HepG2 (cell line): ENCODE measurements around the gene CD6.

Experiments used
- ELF1 ChIP-seq: sonication (generic); formaldehyde crosslinking; IDR thresholded peaks from 2 replicates; pipeline ENCODE4 v1.4.0; 2020; ENCODE audit warnings: missing genetic modification reagents
- GABPB1 ChIP-seq: IDR thresholded peaks from 2 replicates; pipeline ENCODE4 v1.6.1; 2016; ENCODE audit warnings: mild to moderate bottlenecking, missing genetic modification reagents, moderate library complexity, missing compliant biosample characterization
- TAF15 ChIP-seq: fragments of 200-400 bp; formaldehyde crosslinking; IDR thresholded peaks from one replicate; pipeline ENCODE4 v1.6.1; 2018; ENCODE audit warnings: mild to moderate bottlenecking, low read depth, low read length; ENCODE audit not compliant: poor library complexity, severe bottlenecking
- TF ChIP-seq, protein P1 (sequence below): sonication (generic); formaldehyde crosslinking; IDR thresholded peaks from 2 replicates; pipeline ENCODE4 v1.4.0; 2020; ENCODE audit warnings: missing genetic modification reagents

DNA sequence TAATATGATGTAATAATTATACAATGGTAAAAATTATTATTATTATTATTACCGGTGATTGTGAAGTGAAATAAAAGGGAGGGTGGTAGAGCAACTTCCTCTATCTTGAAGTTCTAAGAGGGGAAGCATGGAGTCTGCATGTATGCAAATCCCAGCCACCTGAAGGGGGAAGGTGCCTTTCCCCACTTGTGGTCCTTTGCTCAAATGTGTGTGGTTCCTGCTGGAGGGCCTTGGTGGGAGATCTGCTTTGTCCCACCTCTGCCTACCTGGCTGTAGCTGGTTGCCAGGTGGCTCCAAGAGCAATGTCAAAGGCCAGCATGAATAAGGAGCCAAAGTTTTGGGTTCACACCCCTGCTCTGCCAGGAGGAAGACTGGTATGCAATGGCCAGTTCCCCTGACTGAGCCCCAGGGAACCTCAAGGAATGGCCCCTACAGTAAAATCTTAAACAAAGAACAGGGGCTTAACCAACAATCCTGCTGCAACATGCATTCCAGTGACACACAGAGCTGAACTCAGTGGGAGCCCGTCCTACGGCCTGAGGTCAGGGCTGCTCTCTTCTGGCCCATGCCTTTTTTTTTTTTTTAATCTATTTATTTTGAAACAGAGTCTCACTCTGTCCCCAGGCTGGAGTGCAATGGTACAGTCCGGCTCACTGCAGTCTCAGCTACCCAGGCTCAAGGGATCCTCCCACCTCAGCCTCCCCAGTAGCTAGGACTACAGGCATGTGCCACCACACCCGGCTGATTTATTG is 38.7 kb upstream of the CD6 start:
- TF ChIP-seq GABPB1 (CRISPR knock-in tag) (no peak), TAF15 (no peak), ELF1 (CRISPR knock-in tag) (no peak)
- TF ChIP-seq, protein P1, sequence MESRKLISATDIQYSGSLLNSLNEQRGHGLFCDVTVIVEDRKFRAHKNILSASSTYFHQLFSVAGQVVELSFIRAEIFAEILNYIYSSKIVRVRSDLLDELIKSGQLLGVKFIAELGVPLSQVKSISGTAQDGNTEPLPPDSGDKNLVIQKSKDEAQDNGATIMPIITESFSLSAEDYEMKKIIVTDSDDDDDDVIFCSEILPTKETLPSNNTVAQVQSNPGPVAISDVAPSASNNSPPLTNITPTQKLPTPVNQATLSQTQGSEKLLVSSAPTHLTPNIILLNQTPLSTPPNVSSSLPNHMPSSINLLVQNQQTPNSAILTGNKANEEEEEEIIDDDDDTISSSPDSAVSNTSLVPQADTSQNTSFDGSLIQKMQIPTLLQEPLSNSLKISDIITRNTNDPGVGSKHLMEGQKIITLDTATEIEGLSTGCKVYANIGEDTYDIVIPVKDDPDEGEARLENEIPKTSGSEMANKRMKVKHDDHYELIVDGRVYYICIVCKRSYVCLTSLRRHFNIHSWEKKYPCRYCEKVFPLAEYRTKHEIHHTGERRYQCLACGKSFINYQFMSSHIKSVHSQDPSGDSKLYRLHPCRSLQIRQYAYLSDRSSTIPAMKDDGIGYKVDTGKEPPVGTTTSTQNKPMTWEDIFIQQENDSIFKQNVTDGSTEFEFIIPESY: no peak
